HCT116 (cell line): Measurements from ENCODE around the gene FHOD3. TPM values are rescaled to one million over a fixed set of nuclear protein-coding genes. Genes with fewer than 3 reads are reported as not detected.

ENCODE experiments used
- ATAC-seq: fragments of 200-7000 bp; cut with Tn5 transposase; 2 replicates; pipeline ENCODE4 v1.9.1; 2020; ENCODE audit warnings: mild to moderate bottlenecking, moderate library complexity
- BruUV-seq: library from RNA; stranded (reverse); fragments of 400-500 nt; replicated peaks from 2 replicates; lab custom pipeline; 2021; lab: Mats Ljungman, UMichigan
- CTCF ChIA-PET: fragments of 300-600 bp; sonication (Branson Sonifier 250); formaldehyde crosslinking; loops from one replicate; lab custom pipeline; 2021; ENCODE audit warnings: antibody characterized with exemption; lab: Charles Lee
- POLR2A ChIA-PET: fragments of 300-600, 350-600 bp; sonication (Branson Sonifier 250); formaldehyde crosslinking; loops from one replicate; lab custom pipeline; 2021; ENCODE audit warnings: antibody characterized with exemption; lab: Charles Lee
- RAD21 ChIA-PET, 2 experiments: fragments of 300-600 bp; sonication (Branson Sonifier 250); formaldehyde crosslinking; loops; one replicate each; lab custom pipeline; 2023; ENCODE audit warnings: low total read pairs in 2 of 2; ENCODE audit not compliant: uncharacterized antibody in 2 of 2, unreplicated experiment in 2 of 2, low non-redundant PET in 1 of 2; lab: Charles Lee
- DNase-seq: peaks from one replicate; pipeline ENCODE4 v3.0.0-alpha.2; 2010; ENCODE audit warnings: low read depth, low spot score
- H2AFZ ChIP-seq: fragments of 200-600 bp; shearing (Covaris generic), sonication (generic); 2 replicates; pipeline ENCODE4 v1.6.1; 2017; ENCODE audit warnings: low read depth, mixed run types, mixed read lengths, antibody characterized with exemption, low read length; ENCODE audit not compliant: poor library complexity, severe bottlenecking
- H3K27ac ChIP-seq: 2 replicates; pipeline ENCODE4 v1.5.1; 2012; ENCODE audit warnings: low read depth, low read length
- H3K27me3 ChIP-seq: fragments of 200-600 bp; sonication (generic); 2 replicates; pipeline ENCODE4 v1.6.1; 2016; ENCODE audit warnings: mixed run types, low read length, mixed read lengths; ENCODE audit not compliant: insufficient read depth
- H3K36me3 ChIP-seq, 2 experiments: fragments of 200-500 bp in 1 of 2; fragments of 200-600 bp in 1 of 2; sonication (Bioruptor generic) in 1 of 2; sonication (generic) in 1 of 2; 2 replicates each; pipeline versions ENCODE4 v1.5.1 to v1.6.1; 2014 to 2016; ENCODE audit warnings: low read length in 2 of 2, inconsistent platforms in 1 of 2, mixed read lengths in 1 of 2, mixed run types in 1 of 2; ENCODE audit not compliant: insufficient read depth in 2 of 2, control insufficient read depth in 1 of 2
- H3K4me1 ChIP-seq, 2 experiments: fragments of 200-600 bp in 1 of 2; sonication (generic) in 1 of 2; 2 replicates each; pipeline versions ENCODE4 v1.5.1 to v1.6.1; 2012 to 2017; ENCODE audit warnings: low read length in 2 of 2, inconsistent platforms in 1 of 2, mild to moderate bottlenecking in 1 of 2, mixed read lengths in 1 of 2, mixed run types in 1 of 2, moderate library complexity in 1 of 2; ENCODE audit not compliant: insufficient read depth in 2 of 2, control insufficient read depth in 1 of 2
- H3K4me2 ChIP-seq: fragments of 200-600 bp; sonication (generic); 2 replicates; pipeline ENCODE4 v1.6.1; 2017; ENCODE audit warnings: mixed run types, low read length, mixed read lengths
- H3K4me3 ChIP-seq, 2 experiments: fragments of 200-600 bp in 1 of 2; sonication (generic) in 1 of 2; replicated peaks in 1 of 2; 2 replicates each; pipeline ENCODE4 v1.5.1; 2011 to 2016; ENCODE audit warnings: low read length in 2 of 2, control low read depth in 1 of 2, low read depth in 1 of 2, mild to moderate bottlenecking in 1 of 2, mixed read lengths in 1 of 2, mixed run types in 1 of 2
- H3K79me2 ChIP-seq: fragments of 200-600 bp; sonication (generic); 2 replicates; pipeline ENCODE4 v1.6.1; 2017; ENCODE audit warnings: mild to moderate bottlenecking, mixed run types, low read length, moderate library complexity, mixed read lengths; ENCODE audit not compliant: insufficient read depth
- H3K9ac ChIP-seq: fragments of 200-600 bp; sonication (generic); 2 replicates; pipeline ENCODE4 v1.6.1; 2016; ENCODE audit warnings: low read length, mixed read lengths
- H3K9me2 ChIP-seq: fragments of 200-600 bp; sonication (generic), shearing (Covaris generic); 2 replicates; pipeline ENCODE4 v1.6.1; 2017; ENCODE audit warnings: mixed run types, mild to moderate bottlenecking, moderate library complexity; ENCODE audit not compliant: insufficient read depth
- H3K9me3 ChIP-seq, 2 experiments: fragments of 200-500 bp in 1 of 2; fragments of 200-600 bp in 1 of 2; sonication (Bioruptor generic) in 1 of 2; sonication (generic) in 1 of 2; 2 replicates each; pipeline ENCODE4 v1.6.1; 2014 to 2017; ENCODE audit warnings: low read length in 2 of 2, mixed read lengths in 2 of 2, inconsistent platforms in 1 of 2, low read depth in 1 of 2, mild to moderate bottlenecking in 1 of 2, mixed run types in 1 of 2, moderate library complexity in 1 of 2; ENCODE audit not compliant: control insufficient read depth in 1 of 2, insufficient read depth in 1 of 2
- H4K20me1 ChIP-seq: fragments of 200-600 bp; sonication (generic), shearing (Covaris generic); 2 replicates; pipeline ENCODE4 v1.6.1; 2017; ENCODE audit warnings: mixed run types, mild to moderate bottlenecking, moderate library complexity; ENCODE audit not compliant: insufficient read depth
- CTCF ChIP-seq, 3 experiments: fragments of 200-600 bp in 1 of 3; sonication (generic) in 1 of 3; IDR thresholded peaks in 2 of 3; conservative IDR thresholded peaks in 1 of 3; 2 replicates each; pipeline ENCODE4 v1.5.1; 2012 to 2017; ENCODE audit warnings: low read depth in 2 of 3, low read length in 2 of 3, antibody characterized with exemption in 1 of 3, borderline replicate concordance in 1 of 3, control low read depth in 1 of 3, mild to moderate bottlenecking in 1 of 3, mixed read lengths in 1 of 3, mixed run types in 1 of 3, moderate library complexity in 1 of 3; ENCODE audit not compliant: insufficient read depth in 1 of 3
- ELF1 ChIP-seq: IDR thresholded peaks from 2 replicates; pipeline ENCODE4 v1.6.1; 2012; ENCODE audit warnings: low read depth, borderline replicate concordance
- EZH2phosphoT487 ChIP-seq: fragments of 200-600 bp; IDR thresholded peaks from 2 replicates; pipeline ENCODE4 v1.6.1; 2018; ENCODE audit warnings: antibody characterized with exemption, borderline replicate concordance
- FOSL1 ChIP-seq: IDR thresholded peaks from 2 replicates; pipeline ENCODE4 v1.6.1; 2012; ENCODE audit warnings: low read depth
- JUND ChIP-seq: IDR thresholded peaks from 2 replicates; pipeline ENCODE4 v1.6.1; 2012
- RAD21 ChIP-seq: IDR thresholded peaks from 2 replicates; pipeline ENCODE4 v1.6.1; 2012; ENCODE audit warnings: low read depth, mild to moderate bottlenecking
- SP1 ChIP-seq: IDR thresholded peaks from 2 replicates; pipeline ENCODE4 v1.6.1; 2012; ENCODE audit warnings: low read depth
- SRF ChIP-seq: IDR thresholded peaks from 2 replicates; pipeline ENCODE4 v1.6.1; 2012; ENCODE audit warnings: low read depth
- TCF7L2 ChIP-seq: IDR thresholded peaks from 2 replicates; pipeline ENCODE4 v1.7.0; 2011; ENCODE audit warnings: borderline replicate concordance, inconsistent platforms; ENCODE audit not compliant: insufficient read depth, insufficient read length; ENCODE audit errors: extremely low read depth
- ZFX ChIP-seq: fragments of 450-650 bp; IDR thresholded peaks from 2 replicates; pipeline ENCODE4 v1.6.1; 2017
- intact Hi-C: fragments of 100-400 bp; cut with micrococcal nuclease; formaldehyde crosslinking; loops from 2 replicates; pipeline ENCODE4 v1.10.0; 2022
- total RNA-seq: library from RNA; stranded (reverse); gene quantifications from one replicate; pipeline ENCODE4 v1.2.1, GENCODE V29; 2021; ENCODE audit not compliant: unreplicated experiment
- TF ChIP-seq, protein P1 (sequence below): IDR thresholded peaks from 2 replicates; pipeline ENCODE4 v1.6.1; 2012

Gene FHOD3
- total RNA-seq, 1 experiment from 2014 or later, result 4.0 TPM

DNA sequence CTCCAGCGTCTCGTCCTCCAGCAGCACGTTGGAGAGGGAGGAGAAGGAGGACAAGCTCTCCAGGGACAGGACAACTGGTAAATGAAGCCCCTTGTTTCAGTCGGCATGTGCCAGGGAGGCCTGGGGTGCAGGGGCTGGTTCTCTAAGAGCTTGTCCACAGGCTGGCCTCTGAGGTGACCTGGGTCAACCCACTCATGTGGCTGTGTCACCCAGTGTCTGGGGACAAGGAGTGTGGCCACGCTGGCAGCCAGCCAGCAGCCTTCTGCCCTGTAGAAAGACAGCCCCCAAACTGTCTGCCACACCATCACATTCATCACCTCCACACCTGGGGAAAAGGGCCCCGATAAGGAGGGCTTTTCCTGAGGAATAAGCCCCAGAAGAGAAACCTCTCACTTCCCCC lies 411.8 kb downstream of the FHOD3 start (continued):
- TF ChIP-seq EZH2phosphoT487, result no peak

GRCh38 chr18:36711014-36711725 lies 413.7 kb downstream of the FHOD3 start:
- Histone ChIP-seq H3K9me3 (no peaks in the 10 kb centered on the region), H3K4me2 (peak overlapping the region; percentile 38), H3K79me2 (no peaks in the 10 kb centered on the region), H3K9me2 (no peaks in the 10 kb centered on the region), H3K27ac (no peak overlapping the region), H3K36me3 (no peaks in the 10 kb centered on the region), H4K20me1 (no peaks in the 10 kb centered on the region), H2AFZ (no peak overlapping the region), H3K4me1 (peaks cover 3 to 10% of the 10 kb centered on the region in 2 experiments; a peak in 3 of 4 replicates), H3K4me3 (no peak overlapping the region), H3K27me3 (no peaks in the 10 kb centered on the region), H3K9ac (no peak overlapping the region)
- BruUV-seq, result no TSS peak
- TF ChIP-seq EZH2phosphoT487, result no peak
- TF ChIP-seq ZFX, result no peak
- intact Hi-C loops, result no loop called here
- RAD21 ChIA-PET, result no interaction called here
- CTCF ChIA-PET, result interaction anchor here (1.4 to 1.5 kb wide), 2 partner anchors 24 to 47 kb away, joined by 3 read pairs; no protein-coding TSS in a partner anchor
- ATAC-seq (no peak), DNase-seq (no peak)
- POLR2A ChIA-PET, result no interaction called here

DNA sequence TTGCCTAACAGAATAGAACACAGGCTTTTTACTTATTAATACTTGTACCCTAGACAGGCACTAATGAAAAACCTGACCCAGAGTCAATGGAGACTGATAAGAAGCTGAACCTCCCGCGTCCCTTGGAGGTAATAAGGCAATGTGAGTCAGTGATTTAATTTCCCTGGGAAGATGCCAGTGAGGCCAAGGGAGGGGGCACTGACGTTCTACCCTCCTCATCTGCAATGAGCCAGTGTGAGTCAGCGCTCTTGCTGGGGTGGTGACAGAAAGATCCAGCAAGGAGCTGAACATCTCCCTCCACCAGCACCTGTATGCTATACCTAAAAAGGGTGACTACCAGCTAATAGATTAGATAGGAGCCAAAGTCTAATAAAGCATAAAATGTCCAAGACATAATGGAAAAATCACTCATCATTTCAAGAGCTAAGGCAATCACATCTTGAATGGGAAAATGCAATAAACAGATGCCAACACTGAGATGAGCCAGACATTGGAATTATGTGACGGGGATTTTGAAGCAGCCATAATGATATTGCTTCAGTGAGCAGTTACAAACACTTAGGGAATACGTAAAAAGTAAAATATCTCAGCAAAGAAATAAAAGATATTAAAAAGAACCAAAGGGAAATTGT lies 414.4 kb downstream of the FHOD3 start:
- no peak for TF ChIP-seq ZFX
- TF ChIP-seq JUND, result peak; percentile 24; the same call in 1 of the 2 replicates
- no peak for TF ChIP-seq RAD21
- no peak for TF ChIP-seq CTCF (IDR thresholded peaks at IDR 0.05 in 2 of 3, conservative IDR thresholded peaks at IDR 0.05 in 1 of 3; ENCODE audit: borderline replicate concordance in 1 of 3, insufficient read depth in 1 of 3, low read depth in 2 of 3, low read length in 2 of 3)
- TF ChIP-seq, protein P1, sequence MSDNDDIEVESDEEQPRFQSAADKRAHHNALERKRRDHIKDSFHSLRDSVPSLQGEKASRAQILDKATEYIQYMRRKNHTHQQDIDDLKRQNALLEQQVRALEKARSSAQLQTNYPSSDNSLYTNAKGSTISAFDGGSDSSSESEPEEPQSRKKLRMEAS, result no peak
- TF ChIP-seq ELF1, result no peak
- peak; percentile 12; the same call in 1 of the 2 replicates for TF ChIP-seq SP1
- no peak for TF ChIP-seq TCF7L2
- TF ChIP-seq FOSL1, result 0 out of 2 replicates have a peak, but pooled peaks have one; percentile 21
- no peak for TF ChIP-seq SRF
- no peaks in the 10 kb centered on the region for H3K79me2 ChIP-seq
- no peak overlapping the region for H2AFZ ChIP-seq
- no peak overlapping the region for H3K27ac ChIP-seq
- H3K27me3 ChIP-seq, result no peaks in the 10 kb centered on the region
- RAD21 ChIA-PET, result no interaction called here
- no peaks in the 10 kb centered on the region for H3K36me3 ChIP-seq
- H3K9me2 ChIP-seq, result no peaks in the 10 kb centered on the region
- intact Hi-C loops, result no loop called here
- CTCF ChIA-PET, result interaction anchor here (1.4 to 1.5 kb wide), 2 partner anchors 25 to 47 kb away, joined by 3 read pairs; no protein-coding TSS in a partner anchor
- peaks cover 3 to 10% of the 10 kb centered on the region in 2 experiments; a peak in 3 of 4 replicates for H3K4me1 ChIP-seq
- H3K4me3 ChIP-seq, result no peak overlapping the region
- POLR2A ChIA-PET, result no interaction called here
- peak overlapping the region; percentile 38 for H3K4me2 ChIP-seq
- H3K9ac ChIP-seq, result no peak overlapping the region
- BruUV-seq, result no TSS peak
- ATAC-seq (peak; percentile 79), DNase-seq (peak; percentile 35)
- no peaks in the 10 kb centered on the region for H4K20me1 ChIP-seq
- no peaks in the 10 kb centered on the region for H3K9me3 ChIP-seq
